ENCODE data around the gene HIP1.
"Not testable (repeated sequence)": the region's sequence is repeated elsewhere in the genome, so short reads cannot be mapped to it uniquely, and the experiment has no call there.

The HIP1 gene

DNA sequence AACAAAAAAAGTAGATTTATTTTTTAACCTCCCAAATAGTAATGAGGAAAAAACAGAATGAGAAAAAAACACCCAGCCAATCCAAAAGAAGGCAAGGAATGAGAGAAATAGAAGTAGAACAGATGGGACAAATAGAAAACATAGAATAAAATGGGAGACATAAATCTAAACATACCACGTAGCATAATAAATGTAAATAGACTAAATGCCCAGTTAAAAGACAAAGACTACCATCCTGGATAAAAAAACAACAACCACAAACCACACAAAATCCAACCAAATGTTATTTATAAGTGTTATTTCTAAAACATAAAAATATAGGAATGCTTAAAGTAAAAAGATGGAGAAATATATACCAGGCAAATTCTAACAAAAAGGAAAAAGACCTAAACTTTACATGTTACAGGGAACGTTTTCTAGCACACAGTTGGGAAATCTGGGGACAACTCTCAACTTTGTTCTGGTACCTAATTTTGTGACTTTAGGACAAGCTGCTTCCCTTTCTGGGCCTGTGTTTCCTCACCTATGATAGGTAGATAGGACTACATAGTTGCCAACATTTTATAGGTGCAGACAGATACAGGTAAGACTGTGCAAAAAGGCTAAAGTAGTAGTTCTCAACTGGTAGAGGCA lies 148.3 kb downstream of the HIP1 start:
- in situ Hi-C loops (cut with MboI; ENCODE audit: low sequenced_read_pairs) = no loop called here

DNA sequence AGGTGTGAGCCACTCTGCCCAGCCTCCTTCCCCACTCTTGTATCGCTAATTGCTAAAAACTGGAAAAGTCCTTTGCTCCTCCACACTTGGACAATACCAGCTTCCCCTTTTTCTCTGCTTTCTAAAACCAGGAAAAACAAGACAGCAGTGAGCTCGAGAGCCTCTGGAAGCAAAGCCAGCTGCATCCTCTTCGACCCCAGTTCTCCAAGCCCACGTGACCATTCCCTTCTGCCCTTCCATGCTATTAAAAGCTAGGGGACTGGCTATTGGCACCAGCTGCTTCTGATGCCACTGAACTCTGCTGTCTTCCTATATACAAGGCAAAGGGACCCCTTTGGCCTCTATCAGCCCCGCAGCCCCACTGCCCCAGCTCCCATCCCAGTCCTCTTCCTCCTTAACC lies 154.4 kb downstream of the HIP1 start:
- in situ Hi-C loops (cut with MboI; ENCODE audit: low sequenced_read_pairs) = no loop called here

DNA sequence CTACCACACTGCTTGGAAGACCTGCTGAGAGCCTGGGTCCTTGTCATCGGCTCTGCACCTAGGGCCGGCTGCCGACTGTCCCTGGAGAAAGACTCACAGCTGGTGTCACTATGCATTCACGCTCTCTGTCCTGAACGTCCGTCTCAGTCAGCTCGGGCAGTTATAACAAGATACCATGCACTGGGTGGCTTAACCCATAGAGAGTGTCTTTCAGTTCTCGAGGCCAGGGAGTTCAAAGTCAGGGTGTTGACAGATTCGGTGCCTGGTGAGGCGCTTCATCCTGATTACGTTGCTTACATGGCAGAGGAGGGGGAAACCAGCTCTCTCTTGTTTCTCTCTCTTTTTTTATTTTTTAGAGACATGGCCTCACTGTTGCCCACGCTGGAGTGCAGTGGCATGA lies 155.5 kb downstream of the HIP1 start:
- in situ Hi-C loops (cut with MboI; ENCODE audit: low sequenced_read_pairs) = no loop called here

DNA sequence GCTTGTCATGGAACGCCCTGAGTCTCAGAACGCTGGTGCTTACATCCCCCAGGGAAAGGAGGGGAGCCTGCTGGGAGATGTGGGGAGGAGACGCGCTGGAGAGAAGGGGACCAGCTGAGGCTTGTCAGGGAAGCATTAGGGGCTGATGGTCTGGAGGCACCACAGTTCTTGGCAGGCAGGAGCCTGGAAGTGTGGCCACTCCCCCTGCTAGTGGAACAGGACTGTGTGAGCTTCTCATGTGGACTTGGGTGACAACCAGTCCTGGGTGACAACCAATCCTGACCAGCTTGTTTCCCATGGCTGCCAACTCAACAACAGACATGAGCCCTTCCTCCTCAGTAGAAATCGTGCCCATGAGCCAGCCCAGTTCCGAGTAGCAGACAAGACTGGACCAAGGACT lies 158.8 kb downstream of the HIP1 start:
- in situ Hi-C loops (cut with MboI; ENCODE audit: low sequenced_read_pairs) = no loop called here

DNA sequence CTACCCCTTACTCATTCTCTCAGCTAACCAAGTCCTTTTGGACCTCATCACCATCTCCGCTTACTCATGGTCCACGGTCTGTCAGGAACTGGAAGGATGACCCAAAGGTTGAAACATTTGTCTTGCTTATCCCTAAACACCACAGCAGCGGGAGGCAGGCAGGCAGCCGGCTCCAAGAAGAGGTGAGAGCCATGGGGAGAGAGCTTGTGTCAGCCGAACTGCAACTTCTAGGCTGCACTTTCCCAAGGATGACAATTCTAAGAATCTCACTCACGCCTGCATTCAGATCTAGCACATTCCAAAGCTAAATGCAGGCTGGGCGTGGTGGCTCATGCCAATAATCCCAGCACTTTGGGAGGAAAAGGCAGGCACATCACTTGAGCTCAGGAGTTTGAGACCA lies 160.7 kb downstream of the HIP1 start:
- in situ Hi-C loops (cut with MboI; ENCODE audit: low sequenced_read_pairs) = no loop called here

DNA sequence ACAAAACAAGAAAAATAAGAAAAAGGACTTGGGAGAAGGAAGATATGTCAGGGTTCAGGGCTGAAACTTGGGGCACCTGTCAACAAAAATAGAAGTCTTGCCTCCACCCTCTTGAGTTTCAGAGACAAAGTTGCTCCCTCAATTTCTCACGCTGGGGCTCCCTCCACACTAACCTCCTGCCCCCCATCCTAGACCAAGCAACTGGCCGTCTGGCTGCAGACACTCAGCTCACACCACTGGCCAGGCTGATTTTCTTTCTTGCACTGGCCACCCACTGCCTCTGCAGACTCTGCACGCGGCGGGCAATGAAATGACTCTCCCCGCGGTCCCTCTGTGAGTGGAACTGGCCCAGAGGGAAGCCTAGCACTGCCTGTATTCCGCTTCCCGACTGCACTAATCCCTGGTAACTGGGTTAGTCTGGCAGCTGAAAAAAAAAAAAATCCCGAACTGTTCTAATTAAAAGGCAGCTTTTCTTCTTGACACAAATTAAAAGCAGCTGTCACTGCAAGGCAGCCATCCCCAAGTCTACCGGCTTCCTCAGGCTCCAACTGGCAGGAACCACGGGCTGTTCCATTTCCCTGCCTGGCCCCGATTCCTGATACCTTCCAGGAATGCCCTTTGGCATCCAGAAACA lies 163.1 kb downstream of the HIP1 start:
- in situ Hi-C loops (cut with MboI; ENCODE audit: low sequenced_read_pairs) = no loop called here

DNA sequence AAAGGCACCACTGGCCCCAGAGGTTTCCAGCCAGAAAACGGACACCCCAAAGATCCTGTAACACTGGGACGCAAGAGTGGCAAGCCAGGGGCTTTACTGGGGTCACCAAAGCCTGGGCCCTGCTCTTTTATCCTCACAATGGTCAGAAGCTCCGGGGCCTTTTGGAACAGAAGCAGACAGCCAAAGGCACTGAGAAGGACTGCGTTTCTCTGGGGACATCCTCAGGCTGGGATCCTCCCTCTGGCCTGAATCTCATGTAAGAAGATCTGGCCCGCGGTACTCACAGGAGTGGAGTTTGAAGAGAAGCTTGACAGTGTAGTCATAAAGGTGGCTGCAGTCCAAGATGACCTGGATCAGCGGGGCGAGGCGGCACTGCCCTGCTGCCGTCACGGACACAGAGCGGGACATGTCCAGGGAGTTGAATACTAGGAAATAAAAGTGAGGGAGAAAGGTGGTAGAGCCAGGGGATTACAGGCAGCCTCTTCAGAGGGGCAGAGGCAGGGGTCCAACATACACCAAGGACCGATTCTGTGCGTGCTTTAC lies 165.2 kb downstream of the HIP1 start:
- in situ Hi-C loops (cut with MboI; ENCODE audit: low sequenced_read_pairs) = no loop called here

DNA sequence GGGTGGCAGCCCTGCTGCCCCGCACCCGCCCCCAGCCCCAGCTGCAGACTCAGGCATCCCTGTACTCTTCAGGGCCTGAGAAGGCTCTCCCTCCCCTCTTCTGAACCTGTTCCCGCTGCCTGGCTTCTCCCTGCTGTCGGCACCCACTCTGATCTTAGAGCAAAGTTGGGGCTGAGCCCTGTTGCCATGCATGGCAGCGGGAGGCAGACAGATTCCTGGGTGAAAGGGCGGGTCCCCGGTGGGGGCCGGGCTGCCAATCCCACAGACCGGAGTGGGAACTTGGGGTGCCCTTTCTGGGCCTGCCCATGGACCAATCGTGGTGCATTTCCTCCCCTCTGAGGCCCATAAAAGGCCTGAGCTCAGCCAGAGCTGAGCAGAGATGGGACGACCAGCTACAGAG lies 165.9 kb downstream of the HIP1 start:
- in situ Hi-C loops (cut with MboI; ENCODE audit: low sequenced_read_pairs) = no loop called here

DNA sequence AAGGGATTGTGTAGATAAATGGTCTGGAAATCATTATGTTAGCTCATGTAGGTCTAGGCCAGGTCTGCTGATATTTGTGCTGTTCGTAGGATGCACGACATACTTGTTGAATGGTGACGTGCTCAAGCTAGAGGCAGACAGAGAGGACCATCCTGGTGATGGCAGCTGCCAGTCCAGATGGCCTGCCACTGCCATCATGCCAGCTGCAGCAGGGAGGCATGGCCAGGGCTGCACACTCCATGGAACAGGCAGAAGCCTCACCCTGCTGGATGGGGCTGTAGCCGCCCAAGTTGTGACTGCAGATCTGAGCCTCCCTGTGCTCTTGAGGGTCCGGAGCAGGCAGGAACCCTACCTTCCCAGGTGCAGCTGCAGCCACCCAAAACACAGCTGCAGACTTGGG lies 166.3 kb downstream of the HIP1 start:
- in situ Hi-C loops (cut with MboI; ENCODE audit: low sequenced_read_pairs) = no loop called here

DNA sequence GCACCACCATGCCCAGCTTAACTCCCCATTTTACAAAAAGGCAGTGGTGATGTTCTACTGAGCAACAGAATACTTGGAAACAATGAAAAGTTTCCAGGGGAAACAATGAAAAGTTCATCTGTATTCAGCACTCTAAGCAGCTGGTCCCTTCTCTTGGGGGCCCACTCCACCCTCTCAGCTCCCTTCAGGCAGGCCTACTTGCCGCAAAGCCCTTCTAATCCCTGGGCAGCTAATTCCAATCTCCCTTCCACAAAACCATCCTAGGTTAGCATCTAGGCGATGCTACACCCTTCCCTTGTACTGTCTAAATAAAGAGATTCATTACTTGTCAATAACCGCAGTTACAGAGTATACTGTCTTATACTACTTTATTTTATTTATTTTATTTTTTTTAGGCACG lies 167.5 kb downstream of the HIP1 start:
- in situ Hi-C loops (cut with MboI; ENCODE audit: low sequenced_read_pairs) = no loop called here

DNA sequence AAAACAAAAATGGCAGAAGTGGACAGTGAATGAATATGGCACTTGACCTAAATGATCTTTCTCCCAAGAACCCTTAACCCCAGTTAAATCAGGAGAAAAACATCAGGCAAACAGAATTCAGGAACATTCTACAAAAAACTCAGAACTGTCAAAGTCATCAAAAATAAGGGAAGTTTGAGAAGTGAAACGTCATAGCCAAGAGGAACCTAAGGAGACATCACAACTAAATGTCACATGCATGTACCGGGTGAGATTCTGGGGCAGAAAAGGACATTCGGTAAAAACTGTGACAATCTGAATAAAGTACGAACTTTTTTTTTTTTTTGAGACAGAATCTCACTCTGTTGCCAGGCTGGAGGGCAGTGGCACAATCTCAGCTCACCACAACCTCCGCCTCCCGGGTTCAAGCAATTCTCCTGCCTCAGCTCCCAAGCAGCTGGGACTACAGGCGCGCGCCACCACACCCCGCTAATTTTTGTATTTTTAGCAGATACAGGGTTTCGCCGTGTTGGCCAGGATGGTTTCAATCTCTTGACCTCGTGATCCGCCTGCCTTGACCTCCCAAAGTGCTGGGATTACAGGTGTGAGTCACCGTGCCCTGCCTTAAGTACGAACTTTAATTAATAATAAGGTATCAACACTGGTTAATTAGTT lies 169.0 kb downstream of the HIP1 start:
- in situ Hi-C loops (cut with MboI; ENCODE audit: low sequenced_read_pairs) = not testable (repeated sequence)

DNA sequence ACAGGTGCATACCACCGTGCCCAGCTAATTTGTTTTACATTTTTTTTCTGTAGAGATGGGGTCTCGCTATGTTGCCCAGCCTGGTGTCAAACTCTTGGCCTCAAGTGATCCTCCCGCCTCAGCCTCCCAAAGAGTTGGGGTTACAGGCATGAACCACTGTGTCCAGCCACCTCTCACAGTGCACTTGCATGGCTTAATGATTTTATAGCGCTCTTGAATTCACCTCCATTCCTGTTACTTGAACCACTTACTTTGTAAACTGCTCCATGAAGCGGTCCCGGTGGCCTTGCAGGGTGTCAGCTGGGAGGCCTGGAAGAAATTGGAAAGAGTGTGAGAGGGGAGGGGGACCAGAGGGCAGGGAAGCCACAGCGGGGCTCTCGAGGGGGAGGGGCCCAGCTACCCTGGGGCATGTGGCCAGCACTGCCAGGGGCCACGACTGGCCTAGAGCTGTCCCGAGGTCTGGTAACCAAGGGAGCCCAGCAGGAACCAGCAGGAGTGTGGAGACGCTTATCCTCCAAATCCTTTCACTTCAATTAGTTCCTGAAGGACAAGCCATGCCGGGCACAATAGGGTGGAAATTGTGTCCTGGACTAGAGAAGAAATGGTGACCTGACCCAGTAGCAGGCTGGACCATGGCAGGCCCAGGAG lies 170.7 kb downstream of the HIP1 start:
- in situ Hi-C loops (cut with MboI; ENCODE audit: low sequenced_read_pairs) = no loop called here

DNA sequence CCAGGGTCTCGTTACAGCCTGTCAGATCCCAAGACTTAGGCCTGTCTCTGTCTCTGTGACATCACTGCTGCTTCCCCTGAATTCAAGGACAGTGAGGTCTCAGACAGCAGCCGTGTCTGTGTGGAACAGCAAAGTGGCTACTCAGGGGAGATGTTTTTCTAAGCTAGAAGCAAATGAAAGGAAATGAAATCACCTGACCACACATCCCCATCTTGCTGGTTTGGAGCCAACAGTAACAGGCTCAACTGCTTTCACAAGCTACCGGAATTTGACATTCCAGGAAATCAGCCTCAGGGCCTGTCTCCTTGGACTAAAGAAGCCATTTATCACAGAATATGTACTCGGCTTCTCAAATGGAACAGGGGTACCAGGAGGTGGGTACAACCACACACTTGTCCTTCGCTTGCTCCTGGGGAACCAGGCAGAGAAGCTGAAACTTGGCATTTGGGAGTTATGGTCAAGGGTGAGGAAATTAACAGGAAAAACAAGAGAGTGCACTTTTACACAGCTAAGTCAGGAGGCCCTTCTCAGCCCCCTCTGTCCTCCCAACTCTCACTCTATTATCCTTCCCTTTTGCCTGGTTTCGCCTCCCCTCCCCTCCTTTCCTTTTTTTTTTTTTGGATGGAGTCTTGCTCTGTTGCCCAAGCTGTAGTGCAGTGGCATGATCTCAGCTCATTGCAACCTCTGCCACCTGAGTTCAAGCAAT lies 173.5 kb downstream of the HIP1 start:
- in situ Hi-C loops (cut with MboI; ENCODE audit: low sequenced_read_pairs) = no loop called here

DNA sequence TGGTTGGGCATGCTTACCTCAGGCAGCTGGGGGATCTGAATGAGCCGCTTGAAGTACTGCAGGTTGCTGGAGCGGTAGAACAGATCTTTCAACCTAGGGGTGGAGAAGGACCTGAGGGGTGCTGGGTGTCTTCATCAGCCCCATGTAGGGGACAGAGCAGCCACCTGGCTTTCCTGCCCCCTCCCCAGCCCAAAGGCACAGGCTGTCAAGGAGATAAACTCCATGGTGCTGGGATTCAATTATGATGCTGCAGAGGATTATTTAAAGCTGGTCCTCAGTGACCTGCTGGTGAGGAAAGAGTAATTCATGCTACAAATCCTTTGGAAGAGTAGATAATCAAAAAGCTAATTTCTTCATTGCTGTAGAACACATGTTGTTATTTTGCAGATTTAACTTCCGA lies 175.6 kb downstream of the HIP1 start:
- in situ Hi-C loops (cut with MboI; ENCODE audit: low sequenced_read_pairs) = no loop called here

DNA sequence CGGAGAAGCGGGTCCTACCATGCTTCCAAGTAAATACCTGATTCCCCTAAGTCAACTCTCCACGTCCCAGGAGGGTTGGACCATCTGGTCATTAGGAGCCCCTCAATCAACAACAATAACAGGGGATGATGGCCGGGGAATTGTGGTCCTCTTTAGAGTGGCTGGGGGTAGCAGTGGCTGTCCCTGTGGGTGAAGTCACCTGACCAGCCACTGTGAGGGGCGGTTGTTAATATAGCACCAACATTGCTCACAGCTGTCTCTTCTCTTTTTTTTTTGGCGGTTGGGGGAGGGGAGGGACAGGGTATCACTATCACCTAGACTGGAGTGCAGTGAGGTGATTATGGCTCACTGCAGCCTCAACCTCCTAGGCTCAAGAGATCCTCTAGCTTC lies 178.8 kb downstream of the HIP1 start:
- in situ Hi-C loops (cut with MboI; ENCODE audit: low sequenced_read_pairs) = no loop called here

DNA sequence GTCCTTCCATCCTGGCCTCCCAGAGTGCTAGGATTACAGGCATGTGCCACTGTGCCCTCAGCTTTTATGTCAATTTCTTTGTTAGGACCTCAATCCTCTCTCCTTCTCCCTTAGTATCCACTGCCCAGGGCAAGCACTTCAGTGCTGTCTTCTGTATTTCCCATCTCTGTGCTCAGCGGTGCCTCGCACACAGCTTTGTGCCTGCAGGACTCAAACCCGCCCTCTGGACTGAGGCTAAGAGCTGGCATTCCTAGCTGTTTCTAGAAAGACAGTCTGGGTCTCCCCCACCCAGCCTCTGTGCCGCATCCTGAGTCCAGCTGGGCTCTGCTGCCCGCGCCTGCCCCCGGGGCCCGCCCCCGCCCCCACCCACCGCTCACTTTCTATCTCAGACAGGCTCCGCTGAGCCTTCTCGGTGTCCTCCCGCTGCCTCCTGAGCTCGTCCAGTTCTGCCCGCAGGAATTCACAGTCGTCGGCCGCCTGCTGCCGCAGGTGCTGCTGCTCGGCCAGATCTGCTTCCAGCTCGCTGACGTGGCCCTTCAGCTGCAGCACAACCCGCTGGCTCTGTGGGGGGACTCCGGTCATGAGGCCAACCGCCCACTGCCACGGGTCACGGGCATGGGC lies 179.3 kb downstream of the HIP1 start:
- in situ Hi-C loops (cut with MboI; ENCODE audit: low sequenced_read_pairs) = no loop called here

DNA sequence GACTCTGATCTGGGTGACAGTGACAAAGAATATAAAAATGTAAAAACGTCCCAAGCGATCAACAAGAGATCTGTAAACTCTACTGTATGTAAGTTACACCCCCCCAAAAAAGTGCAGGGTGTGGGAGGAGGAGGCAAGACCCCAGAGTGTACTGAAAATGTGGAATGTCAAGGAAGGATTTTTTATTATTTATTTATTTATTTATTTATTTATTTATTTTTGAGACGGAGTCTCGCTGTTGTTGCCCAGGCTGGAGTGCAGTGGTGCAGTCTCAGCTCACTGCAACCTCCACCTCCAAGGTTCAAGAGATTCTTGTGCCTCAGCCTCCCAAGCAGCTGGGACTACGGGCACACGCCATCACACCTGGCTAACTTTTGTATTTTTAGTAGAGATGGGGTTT lies 181.9 kb downstream of the HIP1 start:
- in situ Hi-C loops (cut with MboI; ENCODE audit: low sequenced_read_pairs) = not testable (repeated sequence)

DNA sequence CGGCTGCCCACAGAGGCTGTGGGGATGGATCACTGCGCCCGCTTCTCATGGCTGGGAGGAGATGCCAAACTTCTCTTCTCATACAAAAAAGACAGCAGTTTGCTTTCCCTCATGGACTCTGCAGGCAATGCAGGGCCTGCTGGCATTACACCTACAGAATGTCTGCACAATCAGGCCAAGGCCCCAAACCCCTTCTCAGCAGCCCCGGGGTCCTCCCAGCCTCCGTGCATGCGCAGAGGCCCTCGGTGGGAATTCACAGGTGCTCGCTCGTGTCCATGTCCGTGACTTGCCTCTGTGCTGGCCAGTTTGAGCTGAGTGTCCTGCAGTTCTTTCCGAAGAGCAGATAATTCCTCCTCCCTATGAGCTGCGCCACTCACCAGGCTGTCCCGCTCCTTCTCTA lies 183.0 kb downstream of the HIP1 start:
- in situ Hi-C loops (cut with MboI; ENCODE audit: low sequenced_read_pairs) = no loop called here

DNA sequence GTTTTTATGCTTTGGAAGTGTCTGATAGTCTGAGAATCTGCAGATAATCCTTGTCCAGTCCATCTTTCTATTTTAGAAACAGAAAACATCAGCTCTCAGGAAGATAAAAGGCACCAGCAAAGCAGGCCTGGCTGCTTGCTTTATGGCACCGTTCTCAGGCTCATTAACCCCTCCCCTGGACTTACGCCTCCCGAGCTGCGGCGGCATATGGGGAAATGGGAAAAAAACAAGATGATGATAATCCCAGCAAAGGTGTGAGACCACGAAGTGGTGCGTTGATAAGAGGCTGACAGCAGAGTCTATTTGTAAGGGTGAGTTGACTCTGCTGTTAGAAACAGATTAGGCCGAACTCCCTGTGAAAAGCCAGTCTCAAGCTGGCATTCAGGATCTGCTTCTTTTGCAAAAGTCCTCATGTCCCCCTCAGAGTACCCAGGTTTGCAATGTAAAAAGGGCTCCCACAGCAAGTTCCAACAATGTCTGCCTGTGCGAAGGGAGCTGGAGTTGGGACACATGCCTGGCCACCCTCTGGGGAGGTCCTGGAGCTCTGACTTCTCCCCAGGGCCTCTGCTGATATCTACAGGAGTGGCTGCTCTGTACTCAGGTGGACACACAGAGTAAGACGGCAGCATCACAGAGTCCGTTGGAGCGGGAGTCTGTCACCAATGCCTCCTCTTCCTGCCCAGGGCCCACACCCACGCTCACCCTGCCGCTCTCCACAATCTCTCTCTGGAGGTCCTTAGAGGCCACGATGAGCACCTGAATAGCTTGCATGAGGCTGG lies 192.3 kb downstream of the HIP1 start:
- in situ Hi-C loops (cut with MboI; ENCODE audit: low sequenced_read_pairs) = no loop called here

DNA sequence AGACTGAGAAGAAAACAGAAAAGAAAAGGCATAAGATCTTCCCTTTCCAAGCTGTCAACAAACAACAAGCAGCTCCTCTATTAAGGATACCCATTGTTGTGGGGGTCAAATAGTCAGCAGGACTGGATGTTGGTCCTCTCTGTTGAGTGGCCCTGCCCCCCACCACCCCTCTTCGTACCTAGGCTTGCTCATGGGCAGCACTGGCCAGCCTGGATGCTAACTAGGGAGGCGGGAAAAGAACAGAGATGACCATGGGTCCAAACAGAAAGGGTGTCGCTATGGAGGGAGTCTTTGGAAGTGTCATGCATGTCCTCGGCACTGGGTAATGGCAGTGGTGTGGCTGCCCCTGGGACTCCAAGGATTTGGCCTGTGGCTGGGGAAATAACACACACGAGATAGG lies 201.0 kb downstream of the HIP1 start:
- in situ Hi-C loops (cut with MboI; ENCODE audit: low sequenced_read_pairs) = no loop called here

Measured in HL-60/S4 treated with retinoic acid at 250 ng/mL for 4 days and 3 days (cell line).